Activated effector memory CD4-positive, alpha-beta T cell treated with anti-CD3 and anti-CD28 coated beads, Interleukin-2, amount 50 U/mL, for 16 hours (primary cell): Measurements from ENCODE around the gene INPP4B.
"Not testable (repeated sequence)": the region's sequence is repeated elsewhere in the genome, so short reads cannot be mapped to it uniquely, and the experiment has no call there.

Experiments used
- DNase-seq: peaks from one replicate; pipeline ENCODE4 v3.0.0-alpha.2; 2020

The INPP4B gene

GRCh38 chr4:142823796-142824195, 22.3 kb downstream of the INPP4B start:
- DNase-seq, result no peak

- DNase-seq, result no peak
Measured at GRCh38 chr4:142818476-142818875, 27.6 kb downstream of the INPP4B start.

- DNase-seq, result no peak
Measured at GRCh38 chr4:142818031-142818430, 28.1 kb downstream of the INPP4B start.

GRCh38 chr4:142817442-142817841, 28.7 kb downstream of the INPP4B start:
- DNase-seq, result no peak

- DNase-seq, result no peak
Measured at GRCh38 chr4:142815834-142816233, 30.3 kb downstream of the INPP4B start.

- DNase-seq, result no peak
Measured at GRCh38 chr4:142813388-142813787, 32.7 kb downstream of the INPP4B start.

- DNase-seq, result no peak
Measured at GRCh38 chr4:142812091-142812490, 34.0 kb downstream of the INPP4B start.

GRCh38 chr4:142811034-142811433, 35.1 kb downstream of the INPP4B start:
- DNase-seq, result no peak

- DNase-seq, result no peak
Measured at GRCh38 chr4:142809559-142809958, 36.5 kb downstream of the INPP4B start.

- not testable (repeated sequence) for DNase-seq
Measured at GRCh38 chr4:142803879-142804278, 42.2 kb downstream of the INPP4B start.

- no peak for DNase-seq
Measured at GRCh38 chr4:142801966-142802365, 44.1 kb downstream of the INPP4B start.

- DNase-seq, result no peak
Measured at GRCh38 chr4:142781114-142781513, 65.0 kb downstream of the INPP4B start.

GRCh38 chr4:142778900-142779299, 67.2 kb downstream of the INPP4B start:
- DNase-seq, result no peak

GRCh38 chr4:142778430-142778829, 67.7 kb downstream of the INPP4B start:
- no peak for DNase-seq

- DNase-seq, result no peak
Measured at GRCh38 chr4:142777045-142777743, 68.9 kb downstream of the INPP4B start.

- no peak for DNase-seq
Measured at GRCh38 chr4:142776026-142776425, 70.1 kb downstream of the INPP4B start.

- DNase-seq, result no peak
Measured at GRCh38 chr4:142773505-142773904, 72.6 kb downstream of the INPP4B start.

GRCh38 chr4:142762280-142762679, 83.8 kb downstream of the INPP4B start:
- DNase-seq, result no peak

- no peak for DNase-seq
Measured at GRCh38 chr4:142752202-142752786, 93.8 kb downstream of the INPP4B start.

GRCh38 chr4:142743121-142743825, 102.8 kb downstream of the INPP4B start:
- DNase-seq, result no peak

- DNase-seq, result no peak
Measured at GRCh38 chr4:142741995-142742394, 104.1 kb downstream of the INPP4B start.

- DNase-seq, result no peak
Measured at GRCh38 chr4:142728233-142728632, 117.9 kb downstream of the INPP4B start.

- DNase-seq, result no peak
Measured at GRCh38 chr4:142727149-142727548, 119.0 kb downstream of the INPP4B start.

- no peak for DNase-seq
Measured at GRCh38 chr4:142725886-142726285, 120.2 kb downstream of the INPP4B start.
